HCT116 (cell line): ENCODE results near the gene PRKCA. TPM values are rescaled to one million over a fixed set of nuclear protein-coding genes. Genes with fewer than 3 reads are reported as not detected.

Experiments used
- ATAC-seq: fragments of 200-7000 bp; cut with Tn5 transposase; 2 replicates; pipeline ENCODE4 v1.9.1; 2020; ENCODE audit warnings: mild to moderate bottlenecking, moderate library complexity
- BruUV-seq: library from RNA; stranded (reverse); fragments of 400-500 nt; replicated peaks from 2 replicates; lab custom pipeline; 2021; lab: Mats Ljungman, UMichigan
- CTCF ChIA-PET: fragments of 300-600 bp; sonication (Branson Sonifier 250); formaldehyde crosslinking; loops from one replicate; lab custom pipeline; 2021; ENCODE audit warnings: antibody characterized with exemption; lab: Charles Lee
- POLR2A ChIA-PET: fragments of 300-600, 350-600 bp; sonication (Branson Sonifier 250); formaldehyde crosslinking; loops from one replicate; lab custom pipeline; 2021; ENCODE audit warnings: antibody characterized with exemption; lab: Charles Lee
- RAD21 ChIA-PET, 2 experiments: fragments of 300-600 bp; sonication (Branson Sonifier 250); formaldehyde crosslinking; loops; one replicate each; lab custom pipeline; 2023; ENCODE audit warnings: low total read pairs in 2 of 2; ENCODE audit not compliant: uncharacterized antibody in 2 of 2, unreplicated experiment in 2 of 2, low non-redundant PET in 1 of 2; lab: Charles Lee
- DNase-seq: peaks from one replicate; pipeline ENCODE4 v3.0.0-alpha.2; 2010; ENCODE audit warnings: low read depth, low spot score
- H2AFZ ChIP-seq: fragments of 200-600 bp; shearing (Covaris generic), sonication (generic); 2 replicates; pipeline ENCODE4 v1.6.1; 2017; ENCODE audit warnings: low read depth, mixed run types, mixed read lengths, antibody characterized with exemption, low read length; ENCODE audit not compliant: poor library complexity, severe bottlenecking
- H3K27ac ChIP-seq: 2 replicates; pipeline ENCODE4 v1.5.1; 2012; ENCODE audit warnings: low read depth, low read length
- H3K27me3 ChIP-seq: fragments of 200-600 bp; sonication (generic); 2 replicates; pipeline ENCODE4 v1.6.1; 2016; ENCODE audit warnings: mixed run types, low read length, mixed read lengths; ENCODE audit not compliant: insufficient read depth
- H3K36me3 ChIP-seq, 2 experiments: fragments of 200-500 bp in 1 of 2; fragments of 200-600 bp in 1 of 2; sonication (Bioruptor generic) in 1 of 2; sonication (generic) in 1 of 2; 2 replicates each; pipeline versions ENCODE4 v1.5.1 to v1.6.1; 2014 to 2016; ENCODE audit warnings: low read length in 2 of 2, inconsistent platforms in 1 of 2, mixed read lengths in 1 of 2, mixed run types in 1 of 2; ENCODE audit not compliant: insufficient read depth in 2 of 2, control insufficient read depth in 1 of 2
- H3K4me1 ChIP-seq, 2 experiments: fragments of 200-600 bp in 1 of 2; sonication (generic) in 1 of 2; 2 replicates each; pipeline versions ENCODE4 v1.5.1 to v1.6.1; 2012 to 2017; ENCODE audit warnings: low read length in 2 of 2, inconsistent platforms in 1 of 2, mild to moderate bottlenecking in 1 of 2, mixed read lengths in 1 of 2, mixed run types in 1 of 2, moderate library complexity in 1 of 2; ENCODE audit not compliant: insufficient read depth in 2 of 2, control insufficient read depth in 1 of 2
- H3K4me2 ChIP-seq: fragments of 200-600 bp; sonication (generic); 2 replicates; pipeline ENCODE4 v1.6.1; 2017; ENCODE audit warnings: mixed run types, low read length, mixed read lengths
- H3K4me3 ChIP-seq, 2 experiments: fragments of 200-600 bp in 1 of 2; sonication (generic) in 1 of 2; replicated peaks in 1 of 2; 2 replicates each; pipeline ENCODE4 v1.5.1; 2011 to 2016; ENCODE audit warnings: low read length in 2 of 2, control low read depth in 1 of 2, low read depth in 1 of 2, mild to moderate bottlenecking in 1 of 2, mixed read lengths in 1 of 2, mixed run types in 1 of 2
- H3K79me2 ChIP-seq: fragments of 200-600 bp; sonication (generic); 2 replicates; pipeline ENCODE4 v1.6.1; 2017; ENCODE audit warnings: mild to moderate bottlenecking, mixed run types, low read length, moderate library complexity, mixed read lengths; ENCODE audit not compliant: insufficient read depth
- H3K9ac ChIP-seq: fragments of 200-600 bp; sonication (generic); 2 replicates; pipeline ENCODE4 v1.6.1; 2016; ENCODE audit warnings: low read length, mixed read lengths
- H3K9me2 ChIP-seq: fragments of 200-600 bp; sonication (generic), shearing (Covaris generic); 2 replicates; pipeline ENCODE4 v1.6.1; 2017; ENCODE audit warnings: mixed run types, mild to moderate bottlenecking, moderate library complexity; ENCODE audit not compliant: insufficient read depth
- H3K9me3 ChIP-seq, 2 experiments: fragments of 200-500 bp in 1 of 2; fragments of 200-600 bp in 1 of 2; sonication (Bioruptor generic) in 1 of 2; sonication (generic) in 1 of 2; 2 replicates each; pipeline ENCODE4 v1.6.1; 2014 to 2017; ENCODE audit warnings: low read length in 2 of 2, mixed read lengths in 2 of 2, inconsistent platforms in 1 of 2, low read depth in 1 of 2, mild to moderate bottlenecking in 1 of 2, mixed run types in 1 of 2, moderate library complexity in 1 of 2; ENCODE audit not compliant: control insufficient read depth in 1 of 2, insufficient read depth in 1 of 2
- H4K20me1 ChIP-seq: fragments of 200-600 bp; sonication (generic), shearing (Covaris generic); 2 replicates; pipeline ENCODE4 v1.6.1; 2017; ENCODE audit warnings: mixed run types, mild to moderate bottlenecking, moderate library complexity; ENCODE audit not compliant: insufficient read depth
- CBX3 ChIP-seq: IDR thresholded peaks from 2 replicates; pipeline ENCODE4 v1.6.1; 2012; ENCODE audit warnings: low read depth
- CEBPB ChIP-seq: IDR thresholded peaks from 2 replicates; pipeline ENCODE4 v1.6.1; 2012; ENCODE audit warnings: low read depth
- EGR1 ChIP-seq: IDR thresholded peaks from 2 replicates; pipeline ENCODE4 v1.6.1; 2012; ENCODE audit warnings: low read depth
- ELF1 ChIP-seq: IDR thresholded peaks from 2 replicates; pipeline ENCODE4 v1.6.1; 2012; ENCODE audit warnings: low read depth, borderline replicate concordance
- EZH2 ChIP-seq: fragments of 200-600 bp; sonication (generic); IDR thresholded peaks from 2 replicates; pipeline ENCODE4 v1.6.1; 2017; ENCODE audit warnings: antibody characterized with exemption, mixed run types
- EZH2phosphoT487 ChIP-seq: fragments of 200-600 bp; IDR thresholded peaks from 2 replicates; pipeline ENCODE4 v1.6.1; 2018; ENCODE audit warnings: antibody characterized with exemption, borderline replicate concordance
- FOSL1 ChIP-seq: IDR thresholded peaks from 2 replicates; pipeline ENCODE4 v1.6.1; 2012; ENCODE audit warnings: low read depth
- JUND ChIP-seq: IDR thresholded peaks from 2 replicates; pipeline ENCODE4 v1.6.1; 2012
- POLR2A ChIP-seq: IDR thresholded peaks from 2 replicates; pipeline ENCODE4 v1.7.0; 2011; ENCODE audit warnings: borderline replicate concordance; ENCODE audit not compliant: insufficient read depth, insufficient read length; ENCODE audit errors: extremely low read depth
- POLR2AphosphoS5 ChIP-seq: IDR thresholded peaks from 2 replicates; pipeline ENCODE4 v1.6.1; 2011; ENCODE audit warnings: mild to moderate bottlenecking, low read depth, low read length, moderate library complexity
- RAD21 ChIP-seq: IDR thresholded peaks from 2 replicates; pipeline ENCODE4 v1.6.1; 2012; ENCODE audit warnings: low read depth, mild to moderate bottlenecking
- SIN3A ChIP-seq: IDR thresholded peaks from 2 replicates; pipeline ENCODE4 v1.6.1; 2012; ENCODE audit warnings: low read depth
- SP1 ChIP-seq: IDR thresholded peaks from 2 replicates; pipeline ENCODE4 v1.6.1; 2012; ENCODE audit warnings: low read depth
- TCF7L2 ChIP-seq: IDR thresholded peaks from 2 replicates; pipeline ENCODE4 v1.7.0; 2011; ENCODE audit warnings: borderline replicate concordance, inconsistent platforms; ENCODE audit not compliant: insufficient read depth, insufficient read length; ENCODE audit errors: extremely low read depth
- YY1 ChIP-seq: IDR thresholded peaks from 2 replicates; pipeline ENCODE4 v1.6.1; 2011; ENCODE audit warnings: low read length, low read depth, moderate library complexity, mild to moderate bottlenecking; ENCODE audit not compliant: insufficient replicate concordance; ENCODE audit errors: extremely low read depth
- intact Hi-C: fragments of 100-400 bp; cut with micrococcal nuclease; formaldehyde crosslinking; loops from 2 replicates; pipeline ENCODE4 v1.10.0; 2022
- total RNA-seq: library from RNA; stranded (reverse); gene quantifications from one replicate; pipeline ENCODE4 v1.2.1, GENCODE V29; 2021; ENCODE audit not compliant: unreplicated experiment
- TF ChIP-seq, protein P1 (sequence below): IDR thresholded peaks from 2 replicates; pipeline ENCODE4 v1.6.1; 2012
- TF ChIP-seq, protein P2 (sequence below): IDR thresholded peaks from 2 replicates; pipeline ENCODE4 v1.6.1; 2011; ENCODE audit warnings: mild to moderate bottlenecking, low read length, moderate library complexity; ENCODE audit not compliant: insufficient replicate concordance; ENCODE audit errors: extremely low read depth

PRKCA gene
- total RNA-seq, 1 experiment from 2014 or later: 18.8 TPM

DNA sequence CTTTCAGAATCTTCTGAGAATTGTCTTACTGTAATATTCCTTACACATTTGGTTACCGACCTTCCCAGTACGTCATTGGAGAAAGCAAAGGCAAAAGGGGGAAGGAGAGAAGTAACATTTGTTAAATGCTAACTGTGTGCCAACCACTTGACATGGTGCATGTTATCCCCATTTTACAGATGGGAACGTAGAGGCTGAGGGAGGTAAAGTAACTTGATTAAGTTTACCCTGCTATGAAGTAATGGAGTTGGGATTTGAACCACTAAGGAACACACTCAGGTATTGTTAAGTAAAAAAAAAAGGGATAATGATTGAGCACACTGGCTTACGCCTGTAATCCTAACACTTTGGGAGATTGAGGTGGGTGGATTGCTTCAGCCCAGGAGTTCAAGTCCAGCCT lies 156.4 kb downstream of the PRKCA start:
- no TSS peak for BruUV-seq
- Histone ChIP-seq H3K9ac (no peak overlapping the region), H3K27ac (no peak overlapping the region), H3K4me3 (no peak overlapping the region), H3K9me2 (no peaks in the 10 kb centered on the region), H2AFZ (no peak overlapping the region)
- ChIA-PET POLR2A (no interaction called here), RAD21 (no interaction called here)
- DNase-seq: no peak
- TF ChIP-seq POLR2AphosphoS5 (no peak), SIN3A (no peak), TCF7L2 (no peak), SP1 (no peak), YY1 (no peak)
- TF ChIP-seq, all 23 proteins: peak for 0
- intact Hi-C loops: no loop called here
- ATAC-seq: no peak
- no peaks in the 10 kb centered on the region for H4K20me1 ChIP-seq
- no peaks in the 10 kb centered on the region for H3K79me2 ChIP-seq
- no peaks in the 10 kb centered on the region for H3K27me3 ChIP-seq
- H3K4me2 ChIP-seq: no peak overlapping the region
- CTCF ChIA-PET: no interaction called here
- no peaks in the 10 kb centered on the region; a peak in 1 of 4 replicates for H3K9me3 ChIP-seq
- H3K36me3 ChIP-seq: no peaks in the 10 kb centered on the region
- peaks cover 21 to 27% of the 10 kb centered on the region in 2 experiments for H3K4me1 ChIP-seq

DNA sequence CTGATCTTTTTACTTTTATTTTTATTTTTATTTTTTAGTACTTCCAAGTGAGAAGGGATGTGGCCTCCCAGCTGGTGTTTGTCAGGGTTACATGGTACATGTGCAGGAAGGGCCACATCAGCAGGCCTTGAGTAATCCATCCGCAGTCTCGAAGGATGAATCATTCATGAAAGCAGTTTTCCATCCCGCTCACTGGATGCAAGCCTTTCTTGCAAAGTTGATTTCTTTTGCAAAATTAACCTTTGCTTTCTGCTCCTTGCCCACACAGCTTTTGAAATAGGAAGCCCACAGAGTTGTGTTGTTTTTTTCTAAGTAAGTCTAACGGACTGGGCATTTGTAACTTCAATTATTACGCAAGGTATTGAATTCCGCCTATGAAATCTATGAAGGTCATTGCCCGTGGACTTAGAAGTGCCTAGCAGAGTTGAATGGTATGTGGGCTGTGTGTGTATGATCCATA lies 157.4 kb downstream of the PRKCA start:
- no peaks in the 10 kb centered on the region for H3K36me3 ChIP-seq
- H3K4me3 ChIP-seq: peak overlapping the region in 1 of 2 experiments; percentile 19; a peak in 1 of 4 replicates
- H3K4me1 ChIP-seq: peaks cover 21 to 27% of the 10 kb centered on the region in 2 experiments
- no peaks in the 10 kb centered on the region; a peak in 1 of 4 replicates for H3K9me3 ChIP-seq
- peak; percentile 77 for DNase-seq
- RAD21 ChIA-PET: no interaction called here
- no peak overlapping the region for H2AFZ ChIP-seq
- intact Hi-C loops: no loop called here
- H3K4me2 ChIP-seq: peak overlapping the region; percentile 68
- no TSS peak for BruUV-seq
- H3K27me3 ChIP-seq: no peaks in the 10 kb centered on the region
- no peaks in the 10 kb centered on the region for H4K20me1 ChIP-seq
- H3K9ac ChIP-seq: no peak overlapping the region
- ATAC-seq: peak; percentile 92
- no peaks in the 10 kb centered on the region for H3K79me2 ChIP-seq
- H3K9me2 ChIP-seq: no peaks in the 10 kb centered on the region
- POLR2A ChIA-PET: no interaction called here
- CTCF ChIA-PET: interaction anchor here (1.5 kb wide), 1 partner anchor 205 kb away, joined by 4 read pairs; no protein-coding TSS in a partner anchor
- peak overlapping the region; percentile 33; the same call in 1 of the 2 replicates for H3K27ac ChIP-seq
- TF ChIP-seq EZH2phosphoT487 (no peak), EGR1 (no peak), EZH2 (no peak), YY1 (no peak), ELF1 (peak; percentile 19; the same call in 1 of the 2 replicates), POLR2AphosphoS5 (peak; percentile 34; the same call in 1 of the 2 replicates), FOSL1 (peak; percentile 89), CBX3 (peak; percentile 38; the same call in 1 of the 2 replicates), CEBPB (peak; percentile 93), POLR2A (no peak), TCF7L2 (peak; percentile 68), RAD21 (0 out of 2 replicates have a peak, but pooled peaks have one; percentile 27), SP1 (peak; percentile 63), JUND (peak; percentile 87)
- TF ChIP-seq, protein P1, sequence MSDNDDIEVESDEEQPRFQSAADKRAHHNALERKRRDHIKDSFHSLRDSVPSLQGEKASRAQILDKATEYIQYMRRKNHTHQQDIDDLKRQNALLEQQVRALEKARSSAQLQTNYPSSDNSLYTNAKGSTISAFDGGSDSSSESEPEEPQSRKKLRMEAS: peak; percentile 78
- TF ChIP-seq, protein P2, sequence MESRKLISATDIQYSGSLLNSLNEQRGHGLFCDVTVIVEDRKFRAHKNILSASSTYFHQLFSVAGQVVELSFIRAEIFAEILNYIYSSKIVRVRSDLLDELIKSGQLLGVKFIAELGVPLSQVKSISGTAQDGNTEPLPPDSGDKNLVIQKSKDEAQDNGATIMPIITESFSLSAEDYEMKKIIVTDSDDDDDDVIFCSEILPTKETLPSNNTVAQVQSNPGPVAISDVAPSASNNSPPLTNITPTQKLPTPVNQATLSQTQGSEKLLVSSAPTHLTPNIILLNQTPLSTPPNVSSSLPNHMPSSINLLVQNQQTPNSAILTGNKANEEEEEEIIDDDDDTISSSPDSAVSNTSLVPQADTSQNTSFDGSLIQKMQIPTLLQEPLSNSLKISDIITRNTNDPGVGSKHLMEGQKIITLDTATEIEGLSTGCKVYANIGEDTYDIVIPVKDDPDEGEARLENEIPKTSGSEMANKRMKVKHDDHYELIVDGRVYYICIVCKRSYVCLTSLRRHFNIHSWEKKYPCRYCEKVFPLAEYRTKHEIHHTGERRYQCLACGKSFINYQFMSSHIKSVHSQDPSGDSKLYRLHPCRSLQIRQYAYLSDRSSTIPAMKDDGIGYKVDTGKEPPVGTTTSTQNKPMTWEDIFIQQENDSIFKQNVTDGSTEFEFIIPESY: no peak
